CD1c-positive myeloid dendritic cell (primary cell): ENCODE data around the gene KRT31.
"Not testable (repeated sequence)": the region's sequence is repeated elsewhere in the genome, so short reads cannot be mapped to it uniquely, and the experiment has no call there.

Experiments
- DNase-seq: peaks from one replicate; pipeline ENCODE4 v3.0.0-alpha.2; 2016; ENCODE audit errors: extremely low spot score

KRT31 gene

GRCh38 chr17:41390411-41390938, 6.9 kb downstream of the KRT31 start:
- no peak for DNase-seq

DNA sequence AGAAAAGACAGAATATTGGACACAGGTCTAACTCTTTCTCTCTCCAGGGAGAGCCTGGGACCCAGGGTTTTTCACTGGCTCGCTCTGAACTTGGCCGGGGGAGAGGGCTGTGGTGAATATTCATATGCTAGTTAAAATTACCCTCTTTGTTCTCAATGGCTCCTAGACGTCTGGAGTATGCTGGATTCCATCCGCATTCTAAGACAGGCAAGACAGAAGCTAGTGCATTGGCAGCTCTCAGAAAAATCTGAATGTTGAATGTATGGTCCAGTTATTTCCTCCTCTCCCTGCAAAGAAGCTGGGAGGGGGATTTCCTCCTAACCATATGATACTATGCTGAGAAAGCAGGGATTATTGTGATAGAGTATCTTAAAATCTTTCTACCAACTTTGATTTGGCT, 9.7 kb downstream of the KRT31 start:
- no peak for DNase-seq

GRCh38 chr17:41386227-41386626, 11.2 kb downstream of the KRT31 start:
- no peak for DNase-seq

- DNase-seq, result no peak
These were observed 13.7 kb downstream of the KRT31 start for GRCh38 chr17:41383690-41384089.

GRCh38 chr17:41382394-41382793, 15.0 kb downstream of the KRT31 start:
- no peak for DNase-seq

DNA sequence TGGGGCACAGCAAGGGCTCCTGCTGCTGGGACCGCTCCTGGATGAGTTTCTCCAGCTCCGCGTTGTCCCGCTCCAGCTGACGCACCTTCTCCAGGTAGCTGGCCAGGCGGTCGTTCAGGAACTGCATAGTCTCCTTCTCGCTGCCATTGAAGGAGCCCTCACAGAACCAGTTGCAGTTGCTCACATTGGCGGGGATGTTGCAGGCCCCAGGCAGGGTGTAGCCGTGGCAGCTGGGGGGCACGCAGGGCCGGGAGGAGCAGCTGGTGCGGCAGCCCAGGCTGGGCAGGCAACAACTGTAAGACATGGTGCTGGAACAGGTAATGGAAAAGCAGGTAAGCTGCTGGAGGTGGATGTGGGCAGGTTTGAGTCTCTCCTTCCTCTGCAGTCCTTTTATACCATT, 15.5 kb downstream of the KRT31 start, which contains the start of gene KRT34:
TSS of gene KRT34 (minus strand) at position 364 of the 400 bp plus-strand sequence. CDS start at position 304, 60 bp downstream.
- DNase-seq, result not testable (repeated sequence)

- not testable (repeated sequence) for DNase-seq
These were observed 17.3 kb downstream of the KRT31 start for GRCh38 chr17:41380091-41380490.

DNA sequence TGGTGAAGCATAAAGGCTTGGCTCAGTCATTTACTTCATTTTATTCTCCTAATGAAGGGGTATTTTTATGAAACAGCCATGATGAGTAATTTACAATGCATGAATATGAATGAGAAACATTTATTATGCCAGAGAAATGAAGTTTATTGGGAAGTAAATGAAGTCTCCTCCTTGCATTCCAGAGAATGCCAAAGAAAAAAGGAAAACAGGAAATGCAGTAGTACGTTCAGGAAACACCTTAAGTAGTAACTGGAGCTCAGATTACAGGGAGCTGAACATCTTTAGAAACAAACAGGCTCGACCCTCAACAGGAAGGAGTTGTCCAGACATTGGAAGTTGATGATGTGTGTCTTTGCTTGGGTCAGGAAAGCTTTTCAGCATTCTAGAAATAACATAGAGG, 19.9 kb downstream of the KRT31 start:
- DNase-seq, result no peak

DNA sequence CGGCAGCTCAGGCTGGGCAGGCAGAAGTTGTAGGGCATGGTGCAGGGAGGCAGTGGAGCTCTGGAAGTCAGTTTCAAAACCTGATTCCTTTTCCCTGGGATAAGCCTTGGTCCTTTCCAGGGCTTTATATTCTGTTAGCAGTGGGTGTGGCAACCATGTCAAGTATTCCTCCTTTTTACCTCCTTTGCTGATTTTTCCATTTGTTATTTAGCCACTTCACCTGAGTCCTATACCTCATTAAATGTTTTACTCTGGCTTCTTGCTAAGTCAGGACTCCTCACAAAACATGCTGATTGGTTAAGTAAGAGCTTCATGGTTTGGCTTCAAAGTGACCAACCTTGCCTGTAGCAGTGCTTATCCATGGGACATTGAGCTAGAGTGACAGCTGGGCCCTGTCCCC, 27.7 kb downstream of the KRT31 start, which contains the start of gene KRT33B:
TSS of gene KRT33B (minus strand) at position 101 of the 400 bp plus-strand sequence. CDS start at position 38, 63 bp downstream.
- DNase-seq, result no peak

DNA sequence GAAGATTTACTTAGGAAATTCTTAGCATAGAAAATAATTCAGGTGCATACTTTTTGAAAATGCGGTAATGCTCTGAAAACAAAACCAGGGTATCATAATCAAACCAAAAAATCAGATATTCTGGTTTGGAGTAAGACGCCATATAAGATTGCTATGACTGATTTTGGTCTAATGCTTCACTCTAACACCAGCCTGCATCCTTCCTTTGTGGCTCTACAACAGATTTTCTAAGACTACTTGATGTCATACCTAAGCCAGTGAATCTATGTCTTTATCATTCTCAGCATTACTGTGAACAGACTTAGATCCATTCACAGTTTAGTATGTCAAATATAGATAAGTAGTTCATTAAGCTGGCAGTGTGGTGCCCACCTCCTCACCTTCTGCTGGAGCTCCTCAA, 28.4 kb downstream of the KRT31 start:
- DNase-seq, result no peak

- DNase-seq, result no peak
These were observed 29.9 kb downstream of the KRT31 start for GRCh38 chr17:41367426-41368075.

DNA sequence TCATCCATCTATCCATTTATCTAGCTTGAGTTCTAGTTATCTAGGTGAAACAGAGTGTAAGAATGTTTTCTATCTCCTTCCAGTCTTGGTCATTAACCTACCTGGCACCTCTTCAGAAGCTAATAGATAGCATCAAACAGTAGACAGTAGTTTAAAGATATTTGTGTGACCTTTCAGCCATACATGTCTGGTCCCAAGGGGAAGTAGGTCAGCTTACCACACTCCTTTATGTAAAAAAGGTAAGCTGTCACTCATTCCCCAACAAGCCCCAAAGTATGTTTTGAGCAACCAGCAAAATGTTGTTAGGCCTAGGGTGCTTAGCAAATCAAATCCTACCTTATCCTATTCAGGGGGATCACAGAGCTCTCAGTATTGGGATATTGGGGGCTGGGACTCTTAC, 31.3 kb downstream of the KRT31 start:
- no peak for DNase-seq

GRCh38 chr17:41363881-41364280, 33.5 kb downstream of the KRT31 start:
- no peak for DNase-seq

- DNase-seq, result no peak
These were observed 37.0 kb downstream of the KRT31 start for GRCh38 chr17:41360296-41360995.

DNA sequence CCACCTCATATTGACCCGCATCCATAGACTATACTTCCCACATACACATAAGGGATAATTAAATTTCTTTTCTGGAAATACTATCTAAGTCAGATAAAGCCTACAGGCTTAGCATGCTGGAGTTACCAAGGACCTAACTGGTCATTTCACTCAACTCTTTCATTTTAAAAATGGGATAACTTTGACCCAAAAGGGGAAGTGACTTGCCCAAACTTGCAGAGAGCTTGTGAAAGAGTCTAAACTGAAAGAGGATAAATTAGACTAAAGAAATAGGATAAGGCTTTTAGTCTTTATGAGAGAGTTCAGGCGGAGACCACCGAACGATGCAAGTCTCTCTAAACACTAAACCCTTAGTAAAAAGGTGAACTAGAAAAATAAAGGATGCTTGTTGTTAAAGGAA, 42.9 kb downstream of the KRT31 start:
- peak; percentile 8 for DNase-seq

- no peak for DNase-seq
These were observed 44.6 kb downstream of the KRT31 start for GRCh38 chr17:41352597-41353366.

DNA sequence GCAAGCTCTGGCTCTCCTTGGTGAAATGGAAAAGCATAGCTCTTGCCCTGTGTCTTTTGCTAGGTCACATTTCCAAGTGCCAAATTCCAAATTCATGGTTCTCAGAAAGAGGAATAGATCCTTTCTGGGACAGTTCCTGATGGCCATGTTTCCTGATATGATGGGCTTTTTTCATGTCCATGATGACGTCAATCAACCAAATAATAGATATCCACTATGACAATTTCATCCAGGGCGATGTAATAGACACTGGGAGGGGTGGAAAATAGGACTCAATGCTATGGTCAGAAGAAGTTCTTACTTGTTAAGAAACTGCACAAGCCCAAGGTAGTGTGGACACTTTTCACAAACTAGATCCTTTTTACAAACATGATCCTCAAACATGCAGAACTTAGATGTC, 46.2 kb downstream of the KRT31 start:
- no peak for DNase-seq

GRCh38 chr17:41350381-41350878, 47.0 kb downstream of the KRT31 start, which contains the start of gene KRT33A:
Gene KRT33A, minus strand, starts transcription at chr17:41350828. Its CDS starts 61 bp downstream, at chr17:41350767.
- DNase-seq, result not testable (repeated sequence)

DNA sequence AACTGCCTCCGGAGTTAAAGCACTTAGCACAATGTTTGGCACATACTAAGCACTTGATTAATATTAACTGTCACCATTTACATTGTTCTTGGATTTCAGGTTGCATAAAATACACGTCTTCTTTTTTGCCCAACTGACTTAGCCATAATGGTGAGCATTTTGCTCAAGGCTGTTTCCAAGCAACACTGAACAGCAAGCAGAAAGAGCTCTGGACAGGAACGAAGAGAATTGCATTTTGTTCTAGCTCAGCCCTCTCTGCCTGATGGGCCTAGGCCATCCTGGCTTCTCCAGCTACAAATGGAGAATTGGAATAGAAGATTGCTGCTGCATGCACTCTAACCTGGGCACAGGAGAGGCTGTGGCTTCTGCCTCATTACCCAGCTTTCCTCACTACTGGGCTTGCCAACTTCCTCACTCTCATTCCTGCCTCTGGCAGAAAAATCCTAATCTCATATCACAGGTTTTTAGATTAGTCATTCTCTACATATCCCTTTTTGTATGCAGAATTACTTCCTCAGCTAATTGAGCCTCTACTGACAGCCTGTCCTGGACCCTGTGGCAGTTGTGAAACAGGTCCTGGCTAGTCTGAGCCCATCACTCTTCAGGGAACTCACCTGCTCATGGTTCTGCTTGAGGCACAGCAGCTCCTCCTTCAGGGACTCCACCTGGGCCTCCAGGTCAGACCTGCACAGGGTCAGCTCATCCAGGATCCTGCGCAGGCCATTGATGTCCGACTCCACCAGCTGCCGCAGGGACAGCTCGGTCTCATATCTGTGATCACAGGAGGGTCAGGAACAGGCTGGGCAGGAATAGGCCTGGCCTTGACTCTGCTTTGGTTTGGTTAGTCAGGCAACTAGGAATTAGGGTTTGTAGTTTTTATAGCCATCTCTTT, 49.3 kb downstream of the KRT31 start:
- no peak for DNase-seq

DNA sequence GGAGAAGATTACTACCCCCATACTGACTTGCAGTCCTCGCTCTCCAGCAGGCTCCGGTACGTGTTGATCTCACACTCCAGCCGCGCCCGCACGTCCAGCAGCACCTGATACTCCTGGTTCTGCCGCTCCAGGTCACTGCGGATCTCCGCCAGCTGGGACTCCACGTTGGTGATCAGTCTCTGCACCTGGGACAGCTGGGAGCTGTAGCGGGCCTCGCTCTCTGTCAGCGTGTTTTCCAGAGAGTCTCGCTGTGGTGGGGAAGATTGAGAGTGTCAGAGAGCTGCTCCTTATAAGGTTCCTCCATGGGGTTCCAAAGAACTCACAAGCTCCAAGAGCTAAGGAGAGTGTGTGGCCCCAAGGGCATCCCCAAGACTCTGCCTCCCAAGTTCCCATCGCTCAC, 51.0 kb downstream of the KRT31 start:
- not testable (repeated sequence) for DNase-seq

- no peak for DNase-seq
These were observed 51.4 kb downstream of the KRT31 start for GRCh38 chr17:41345992-41346391.
